K562 (cell line): ENCODE measurements around the gene MOCS3. TPM values are rescaled to one million over a fixed set of nuclear protein-coding genes. Genes with fewer than 3 reads are reported as not detected.
A peak's percentile ranks its signal among the peaks of the same experiment; 100 is the strongest.

Source experiments
- FOXK2 ChIP-seq, 2 experiments: fragments of 450-650 bp; IDR thresholded peaks in 1 of 2; conservative IDR thresholded peaks in 1 of 2; 2 replicates each; pipeline ENCODE4 v1.6.1; 2016; ENCODE audit warnings: low read depth in 2 of 2, mild to moderate bottlenecking in 1 of 2
- GABPA ChIP-seq: fragments of 200-800 bp; sonication (Bioruptor generic); conservative IDR thresholded peaks from 2 replicates; pipeline ENCODE4 v1.6.1; 2016; ENCODE audit warnings: low read depth, missing genetic modification characterization, missing compliant biosample characterization
- HCFC1 ChIP-seq: IDR thresholded peaks from 2 replicates; pipeline ENCODE4 v1.6.1; 2012; ENCODE audit warnings: low read depth, low read length, improper control_type of control experiment
- HDAC3 ChIP-seq: fragments of 450-650 bp; IDR thresholded peaks from 2 replicates; pipeline ENCODE4 v1.6.1; 2018; ENCODE audit warnings: borderline replicate concordance, mild to moderate bottlenecking, moderate library complexity; ENCODE audit not compliant: partially characterized antibody
- HLTF ChIP-seq: fragments of 450-650 bp; IDR thresholded peaks from 2 replicates; pipeline ENCODE4 v1.6.1; 2016
- KLF16 ChIP-seq: IDR thresholded peaks from 2 replicates; pipeline ENCODE4 v1.6.1; 2016; ENCODE audit warnings: antibody characterized with exemption
- MNT ChIP-seq, 2 experiments: fragments of 450-650 bp; conservative IDR thresholded peaks; 2 replicates each; pipeline ENCODE4 v1.6.1; 2017; ENCODE audit warnings: mild to moderate bottlenecking in 2 of 2, moderate library complexity in 2 of 2
- RBM22 ChIP-seq: fragments of 200-400 bp; formaldehyde crosslinking; IDR thresholded peaks from 2 replicates; pipeline ENCODE4 v1.6.1; 2018; ENCODE audit warnings: low read length, low read depth; ENCODE audit not compliant: poor library complexity, severe bottlenecking
- RNF2 ChIP-seq: sonication (generic); IDR thresholded peaks from 2 replicates; pipeline ENCODE4 v1.6.1; 2016
- SAFB2 ChIP-seq: fragments of 200-400 bp; formaldehyde crosslinking; IDR thresholded peaks from 2 replicates; pipeline ENCODE4 v1.6.1; 2018; ENCODE audit warnings: borderline replicate concordance, low read length, low read depth, moderate library complexity; ENCODE audit not compliant: severe bottlenecking
- ZNF197 ChIP-seq: fragments of 200-800 bp; sonication (Bioruptor generic); IDR thresholded peaks from 2 replicates; pipeline ENCODE4 v1.6.1; 2016; ENCODE audit warnings: low read depth, missing genetic modification characterization, missing compliant biosample characterization
- polyA plus RNA-seq, 8 experiments: library from polyadenylated mRNA; depleted of rRNA in 4 of 8; stranded (reverse) in 5 of 8; unstranded in 3 of 8; fragments of >200 nt; fragmentation: Nextera tagmentation in 2 of 8; fragmentation: Illumina TruSeq in 1 of 8; extraction: Ambion mirVana in 2 of 8; extraction: Trizol in 1 of 8; gene quantifications; 2 replicates each; pipeline versions ENCODE4 v1.2.1 to v1.2.3, GENCODE V29; 2011 to 2014; ENCODE audit warnings: inconsistent platforms in 1 of 8, missing spikeins in 1 of 8
- total RNA-seq, 7 experiments: library from RNA; depleted of rRNA in 6 of 7; stranded (reverse); fragments of >200 nt in 6 of 7; fragmentation: Illumina TruSeq in 2 of 7; extraction: Trizol in 2 of 7; gene quantifications; 2 replicates each; pipeline versions ENCODE4 v1.2.1 to v1.2.3, GENCODE V29; 2011 to 2021; ENCODE audit warnings: low replicate concordance in 1 of 7
- TF ChIP-seq, protein P1 (sequence below), 2 experiments: fragments of 450-650 bp; formaldehyde crosslinking in 1 of 2; IDR thresholded peaks; 2 replicates each; pipeline versions ENCODE4 v1.4.0 to v1.6.1; 2014 to 2020; ENCODE audit warnings: mild to moderate bottlenecking in 2 of 2, borderline replicate concordance in 1 of 2, low read depth in 1 of 2
- TF ChIP-seq, protein P2 (sequence below): conservative IDR thresholded peaks from 2 replicates; pipeline ENCODE4 v1.6.1; 2011; ENCODE audit warnings: low read depth, mild to moderate bottlenecking, low read length; ENCODE audit not compliant: control insufficient read depth
- TF ChIP-seq, protein P3 (sequence below): fragments of 450-650 bp; IDR thresholded peaks from 2 replicates; pipeline ENCODE4 v1.6.1; 2016; ENCODE audit warnings: antibody characterized with exemption

Gene MOCS3
- total and polyA plus RNA-seq, 9 of the 15 experiments (the other 6 are each of a cell fraction or from before 2014, with no cell fraction given) = 0.70 to 6.2 (median 2.9) TPM

GRCh38 chr20:50987493-50988210, 29.0 kb downstream of the MOCS3 start (continued):
- TF ChIP-seq, protein P1, sequence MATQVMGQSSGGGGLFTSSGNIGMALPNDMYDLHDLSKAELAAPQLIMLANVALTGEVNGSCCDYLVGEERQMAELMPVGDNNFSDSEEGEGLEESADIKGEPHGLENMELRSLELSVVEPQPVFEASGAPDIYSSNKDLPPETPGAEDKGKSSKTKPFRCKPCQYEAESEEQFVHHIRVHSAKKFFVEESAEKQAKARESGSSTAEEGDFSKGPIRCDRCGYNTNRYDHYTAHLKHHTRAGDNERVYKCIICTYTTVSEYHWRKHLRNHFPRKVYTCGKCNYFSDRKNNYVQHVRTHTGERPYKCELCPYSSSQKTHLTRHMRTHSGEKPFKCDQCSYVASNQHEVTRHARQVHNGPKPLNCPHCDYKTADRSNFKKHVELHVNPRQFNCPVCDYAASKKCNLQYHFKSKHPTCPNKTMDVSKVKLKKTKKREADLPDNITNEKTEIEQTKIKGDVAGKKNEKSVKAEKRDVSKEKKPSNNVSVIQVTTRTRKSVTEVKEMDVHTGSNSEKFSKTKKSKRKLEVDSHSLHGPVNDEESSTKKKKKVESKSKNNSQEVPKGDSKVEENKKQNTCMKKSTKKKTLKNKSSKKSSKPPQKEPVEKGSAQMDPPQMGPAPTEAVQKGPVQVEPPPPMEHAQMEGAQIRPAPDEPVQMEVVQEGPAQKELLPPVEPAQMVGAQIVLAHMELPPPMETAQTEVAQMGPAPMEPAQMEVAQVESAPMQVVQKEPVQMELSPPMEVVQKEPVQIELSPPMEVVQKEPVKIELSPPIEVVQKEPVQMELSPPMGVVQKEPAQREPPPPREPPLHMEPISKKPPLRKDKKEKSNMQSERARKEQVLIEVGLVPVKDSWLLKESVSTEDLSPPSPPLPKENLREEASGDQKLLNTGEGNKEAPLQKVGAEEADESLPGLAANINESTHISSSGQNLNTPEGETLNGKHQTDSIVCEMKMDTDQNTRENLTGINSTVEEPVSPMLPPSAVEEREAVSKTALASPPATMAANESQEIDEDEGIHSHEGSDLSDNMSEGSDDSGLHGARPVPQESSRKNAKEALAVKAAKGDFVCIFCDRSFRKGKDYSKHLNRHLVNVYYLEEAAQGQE (IDR thresholded peaks at IDR 0.05; ENCODE audit: borderline replicate concordance) = peak; percentile 79
- TF ChIP-seq, protein P1 (CRISPR knock-in tag; IDR thresholded peaks at IDR 0.05; ENCODE audit: low read depth) = no peak
- TF ChIP-seq KLF16 (0 out of 2 replicates have a peak, but pooled peaks have one; percentile 7), RNF2 (no peak), ZNF197 (CRISPR knock-in tag) (no peak), RBM22 (no peak), MNT (conservative IDR thresholded peaks at IDR 0.05) (no peak), HLTF (no peak), HCFC1 (0 out of 2 replicates have a peak, but pooled peaks have one; percentile 10), GABPA (tag) (no peak), FOXK2 (conservative IDR thresholded peaks at IDR 0.05 in 1 of 2, IDR thresholded peaks at IDR 0.05 in 1 of 2; ENCODE audit: low read depth in 2 of 2) (peak; percentile 52 to 53; a peak in 2 of 4 replicates), HDAC3 (no peak), SAFB2 (no peak)
- TF ChIP-seq, protein P2, sequence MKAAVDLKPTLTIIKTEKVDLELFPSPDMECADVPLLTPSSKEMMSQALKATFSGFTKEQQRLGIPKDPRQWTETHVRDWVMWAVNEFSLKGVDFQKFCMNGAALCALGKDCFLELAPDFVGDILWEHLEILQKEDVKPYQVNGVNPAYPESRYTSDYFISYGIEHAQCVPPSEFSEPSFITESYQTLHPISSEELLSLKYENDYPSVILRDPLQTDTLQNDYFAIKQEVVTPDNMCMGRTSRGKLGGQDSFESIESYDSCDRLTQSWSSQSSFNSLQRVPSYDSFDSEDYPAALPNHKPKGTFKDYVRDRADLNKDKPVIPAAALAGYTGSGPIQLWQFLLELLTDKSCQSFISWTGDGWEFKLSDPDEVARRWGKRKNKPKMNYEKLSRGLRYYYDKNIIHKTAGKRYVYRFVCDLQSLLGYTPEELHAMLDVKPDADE = no peak
- TF ChIP-seq, protein P3, sequence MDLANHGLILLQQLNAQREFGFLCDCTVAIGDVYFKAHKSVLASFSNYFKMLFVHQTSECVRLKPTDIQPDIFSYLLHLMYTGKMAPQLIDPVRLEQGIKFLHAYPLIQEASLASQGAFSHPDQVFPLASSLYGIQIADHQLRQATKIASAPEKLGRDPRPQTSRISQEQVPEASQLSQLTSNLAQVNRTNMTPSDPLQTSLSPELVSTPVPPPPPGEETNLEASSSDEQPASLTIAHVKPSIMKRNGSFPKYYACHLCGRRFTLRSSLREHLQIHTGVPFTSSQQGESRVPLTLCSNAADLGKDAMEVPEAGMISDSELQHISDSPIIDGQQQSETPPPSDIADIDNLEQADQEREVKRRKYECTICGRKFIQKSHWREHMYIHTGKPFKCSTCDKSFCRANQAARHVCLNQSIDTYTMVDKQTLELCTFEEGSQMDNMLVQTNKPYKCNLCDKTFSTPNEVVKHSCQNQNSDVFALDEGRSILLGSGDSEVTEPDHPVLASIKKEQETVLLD = no peak
